Trophoblast cell (in vitro differentiated cells and primary cell): Measurements from ENCODE around the gene NUB1.

Experiments used
- DNase-seq, 2 donors: peaks; one replicate each; pipeline ENCODE4 v3.0.0-alpha.2; 2016
- H2AFZ ChIP-seq: 2 replicates; pipeline ENCODE4 v1.6.1; 2013; ENCODE audit warnings: low read length, moderate library complexity, mild to moderate bottlenecking; ENCODE audit not compliant: insufficient read depth, poor library complexity
- H2AK5ac ChIP-seq: 2 replicates; pipeline ENCODE4 v1.6.1; 2013; ENCODE audit warnings: mild to moderate bottlenecking, low read length
- H2BK120ac ChIP-seq: 2 replicates; pipeline ENCODE4 v1.6.1; 2013; ENCODE audit warnings: low read length, mild to moderate bottlenecking, moderate library complexity; ENCODE audit not compliant: insufficient read depth, poor library complexity
- H2BK12ac ChIP-seq: 2 replicates; pipeline ENCODE4 v1.6.1; 2013; ENCODE audit warnings: mild to moderate bottlenecking, low read length, moderate library complexity
- H2BK5ac ChIP-seq: 2 replicates; pipeline ENCODE4 v1.6.1; 2013; ENCODE audit warnings: low read length, low read depth, moderate library complexity, mild to moderate bottlenecking; ENCODE audit not compliant: poor library complexity
- H3K14ac ChIP-seq: 2 replicates; pipeline ENCODE4 v1.6.1; 2013; ENCODE audit warnings: mild to moderate bottlenecking, low read length
- H3K18ac ChIP-seq: 2 replicates; pipeline ENCODE4 v1.6.1; 2013; ENCODE audit warnings: mild to moderate bottlenecking, low read length
- H3K23ac ChIP-seq: 2 replicates; pipeline ENCODE4 v1.6.1; 2013; ENCODE audit warnings: low read length
- H3K27ac ChIP-seq: 2 replicates; pipeline ENCODE4 v1.5.1; 2013; ENCODE audit warnings: low read depth, mild to moderate bottlenecking, inconsistent platforms, low read length, moderate library complexity
- H3K27me3 ChIP-seq: 2 replicates; pipeline ENCODE4 v1.6.1; 2013; ENCODE audit warnings: inconsistent platforms, mild to moderate bottlenecking, low read length, moderate library complexity; ENCODE audit not compliant: insufficient read depth
- H3K36me3 ChIP-seq, 2 experiments: 1 replicate in 1 of 2; 2 replicates in 1 of 2; pipeline ENCODE4 v1.6.1; 2013; ENCODE audit warnings: low read length in 2 of 2, mild to moderate bottlenecking in 2 of 2, moderate library complexity in 1 of 2; ENCODE audit not compliant: insufficient read depth in 2 of 2, control insufficient read depth in 1 of 2
- H3K4ac ChIP-seq: 2 replicates; pipeline ENCODE4 v1.6.1; 2013; ENCODE audit warnings: low read depth, mild to moderate bottlenecking, low read length, moderate library complexity
- H3K4me1 ChIP-seq, 2 experiments: 1 replicate in 1 of 2; 2 replicates in 1 of 2; pipeline ENCODE4 v1.6.1; 2013; ENCODE audit warnings: low read length in 2 of 2, mild to moderate bottlenecking in 2 of 2, moderate library complexity in 1 of 2; ENCODE audit not compliant: insufficient read depth in 2 of 2, control insufficient read depth in 1 of 2
- H3K4me2 ChIP-seq: 2 replicates; pipeline ENCODE4 v1.6.1; 2013; ENCODE audit warnings: inconsistent platforms, mild to moderate bottlenecking, low read length, moderate library complexity
- H3K4me3 ChIP-seq: 2 replicates; pipeline ENCODE4 v1.5.1; 2013; ENCODE audit warnings: mild to moderate bottlenecking, low read depth, low read length, inconsistent platforms
- H3K79me1 ChIP-seq: one replicate; pipeline ENCODE4 v1.6.1; 2013; ENCODE audit warnings: low read length
- H3K79me2 ChIP-seq: 2 replicates; pipeline ENCODE4 v1.6.1; 2013; ENCODE audit warnings: low read length, mild to moderate bottlenecking; ENCODE audit not compliant: control insufficient read depth, insufficient read depth, poor library complexity
- H3K9ac ChIP-seq: 2 replicates; pipeline ENCODE4 v1.6.1; 2013; ENCODE audit warnings: mild to moderate bottlenecking, low read length
- H3K9me3 ChIP-seq: 2 replicates; pipeline ENCODE4 v1.6.1; 2013; ENCODE audit warnings: low read depth, mild to moderate bottlenecking, control low read depth, inconsistent platforms, low read length; ENCODE audit not compliant: insufficient read depth
- H4K12ac ChIP-seq: 2 replicates; pipeline ENCODE4 v1.6.1; 2013; ENCODE audit warnings: low read depth, mild to moderate bottlenecking, low read length, moderate library complexity
- H4K8ac ChIP-seq: 2 replicates; pipeline ENCODE4 v1.6.1; 2013; ENCODE audit warnings: low read depth, mild to moderate bottlenecking, low read length, moderate library complexity
- H4K91ac ChIP-seq: one replicate; pipeline ENCODE4 v1.6.1; 2013; ENCODE audit warnings: low read depth, mild to moderate bottlenecking, low read length, moderate library complexity
- WGBS: extraction: QIAGEN DNeasy Blood & Tissue Kit; methylation state at CpG from one replicate; pipeline ENCODE4 v1.1.7; 2013; ENCODE audit warnings: missing lambda C conversion rate; ENCODE audit not compliant: insufficient read length, insufficient coverage; ENCODE audit errors: extremely low coverage; 5-methylcytosine and 5-hydroxymethylcytosine counted together

The NUB1 gene

GRCh38 chr7:151422212-151422611 lies 80.6 kb downstream of the NUB1 start:
- no peak for DNase-seq
- no peaks in the 10 kb centered on the region for H3K27me3 ChIP-seq
- no peak overlapping the region for H3K4me2 ChIP-seq
- no CpG with 5 or more reads among the region's 5 CpGs for WGBS
- H3K14ac ChIP-seq = no peak overlapping the region
- no peak overlapping the region for H2BK5ac ChIP-seq
- no peak overlapping the region for H4K91ac ChIP-seq
- peaks cover 8% of the 10 kb centered on the region for H3K9me3 ChIP-seq
- no peak overlapping the region for H4K8ac ChIP-seq
- H3K9ac ChIP-seq = no peak overlapping the region
- no peak overlapping the region for H3K4ac ChIP-seq
- H3K18ac ChIP-seq = no peak overlapping the region
- H3K4me1 ChIP-seq = peaks cover 8 to 11% of the 10 kb centered on the region in 2 experiments
- H3K4me3 ChIP-seq = no peak overlapping the region
- peaks cover 0 to 2% of the 10 kb centered on the region in 2 experiments for H3K36me3 ChIP-seq
- H2AK5ac ChIP-seq = no peak overlapping the region
- no peak overlapping the region for H4K12ac ChIP-seq
- no peaks in the 10 kb centered on the region for H3K79me2 ChIP-seq
- no peak overlapping the region for H2BK12ac ChIP-seq
- no peak overlapping the region for H2BK120ac ChIP-seq
- no peak overlapping the region for H3K27ac ChIP-seq
- no peak overlapping the region for H2AFZ ChIP-seq
- peaks cover 4% of the 10 kb centered on the region for H3K79me1 ChIP-seq
- no peak overlapping the region for H3K23ac ChIP-seq

GRCh38 chr7:151423226-151423625 lies 81.6 kb downstream of the NUB1 start:
- Histone ChIP-seq H2BK120ac (no peak overlapping the region), H3K9ac (no peak overlapping the region), H3K79me1 (peaks cover 12% of the 10 kb centered on the region), H3K27me3 (no peaks in the 10 kb centered on the region), H4K12ac (no peak overlapping the region), H3K4me3 (no peak overlapping the region), H3K4me1 (peaks cover 17 to 20% of the 10 kb centered on the region in 2 experiments), H3K4ac (no peak overlapping the region), H2BK5ac (no peak overlapping the region), H3K4me2 (no peak overlapping the region), H2AFZ (no peak overlapping the region), H2AK5ac (no peak overlapping the region), H2BK12ac (no peak overlapping the region), H4K91ac (no peak overlapping the region), H3K36me3 (peaks cover 0 to 2% of the 10 kb centered on the region in 2 experiments), H4K8ac (no peak overlapping the region), H3K27ac (no peak overlapping the region), H3K79me2 (peaks cover 3% of the 10 kb centered on the region), H3K9me3 (peaks cover 8% of the 10 kb centered on the region), H3K23ac (no peak overlapping the region), H3K14ac (no peak overlapping the region), H3K18ac (no peak overlapping the region)
- no peak for DNase-seq
- WGBS = no CpG with 5 or more reads among the region's 7 CpGs

- no peak overlapping the region for H3K4ac ChIP-seq
- H2BK120ac ChIP-seq = no peak overlapping the region
- H3K4me1 ChIP-seq = peaks cover 21 to 24% of the 10 kb centered on the region in 2 experiments
- H4K8ac ChIP-seq = no peak overlapping the region
- H3K23ac ChIP-seq = no peak overlapping the region
- peaks cover 3% of the 10 kb centered on the region for H3K79me2 ChIP-seq
- H3K4me3 ChIP-seq = no peak overlapping the region
- H4K12ac ChIP-seq = no peak overlapping the region
- H2BK12ac ChIP-seq = no peak overlapping the region
- peak in 1 of 2 donors; percentile 46 for DNase-seq
- no peak overlapping the region for H3K9ac ChIP-seq
- H3K14ac ChIP-seq = no peak overlapping the region
- no peak overlapping the region for H2BK5ac ChIP-seq
- peaks cover 17% of the 10 kb centered on the region for H3K79me1 ChIP-seq
- no peak overlapping the region for H4K91ac ChIP-seq
- no peak overlapping the region for H3K18ac ChIP-seq
- H3K27me3 ChIP-seq = no peaks in the 10 kb centered on the region
- no peak overlapping the region for H3K4me2 ChIP-seq
- no peak overlapping the region for H2AK5ac ChIP-seq
- peaks cover 8% of the 10 kb centered on the region for H3K9me3 ChIP-seq
- no CpG with 5 or more reads among the region's 5 CpGs for WGBS
- no peak overlapping the region for H2AFZ ChIP-seq
- H3K36me3 ChIP-seq = peaks cover 0 to 2% of the 10 kb centered on the region in 2 experiments
- H3K27ac ChIP-seq = no peak overlapping the region
Measured at GRCh38 chr7:151423936-151424335, 82.3 kb downstream of the NUB1 start.

- no CpG with 5 or more reads among the region's 5 CpGs for WGBS
- no peak overlapping the region for H2AFZ ChIP-seq
Measured at GRCh38 chr7:151424799-151425198, 83.2 kb downstream of the NUB1 start.

More at GRCh38 chr7:151424799-151425198, 83.2 kb downstream of the NUB1 start:
- no peak overlapping the region for H2BK120ac ChIP-seq
- DNase-seq = no peak
- no peak overlapping the region for H4K12ac ChIP-seq
- no peak overlapping the region for H3K23ac ChIP-seq
- H3K36me3 ChIP-seq = peaks cover 0 to 2% of the 10 kb centered on the region in 2 experiments
- no peak overlapping the region for H2BK12ac ChIP-seq
- no peak overlapping the region for H3K27ac ChIP-seq
- no peak overlapping the region for H4K91ac ChIP-seq
- H2BK5ac ChIP-seq = no peak overlapping the region
- H2AK5ac ChIP-seq = no peak overlapping the region
- H3K79me1 ChIP-seq = peaks cover 22% of the 10 kb centered on the region
- no peak overlapping the region for H4K8ac ChIP-seq
- peaks cover 3% of the 10 kb centered on the region for H3K79me2 ChIP-seq
- no peaks in the 10 kb centered on the region for H3K27me3 ChIP-seq
- no peak overlapping the region for H3K4me2 ChIP-seq
- no peak overlapping the region for H3K9ac ChIP-seq
- peaks cover 28 to 32% of the 10 kb centered on the region in 2 experiments for H3K4me1 ChIP-seq
- H3K9me3 ChIP-seq = peaks cover 8% of the 10 kb centered on the region
- H3K4me3 ChIP-seq = no peak overlapping the region
- H3K14ac ChIP-seq = no peak overlapping the region
- H3K18ac ChIP-seq = no peak overlapping the region
- H3K4ac ChIP-seq = no peak overlapping the region
